GM21360 (cell line): ENCODE data around the gene AKR1B15.

Experiments used
- ATAC-seq: cut with Tn5 transposase; IDR thresholded peaks from one replicate; pipeline ENCODE4 v1.9.1; 2021; ENCODE audit warnings: mild to moderate bottlenecking, moderate library complexity; ENCODE audit not compliant: unreplicated experiment

Gene AKR1B15

DNA sequence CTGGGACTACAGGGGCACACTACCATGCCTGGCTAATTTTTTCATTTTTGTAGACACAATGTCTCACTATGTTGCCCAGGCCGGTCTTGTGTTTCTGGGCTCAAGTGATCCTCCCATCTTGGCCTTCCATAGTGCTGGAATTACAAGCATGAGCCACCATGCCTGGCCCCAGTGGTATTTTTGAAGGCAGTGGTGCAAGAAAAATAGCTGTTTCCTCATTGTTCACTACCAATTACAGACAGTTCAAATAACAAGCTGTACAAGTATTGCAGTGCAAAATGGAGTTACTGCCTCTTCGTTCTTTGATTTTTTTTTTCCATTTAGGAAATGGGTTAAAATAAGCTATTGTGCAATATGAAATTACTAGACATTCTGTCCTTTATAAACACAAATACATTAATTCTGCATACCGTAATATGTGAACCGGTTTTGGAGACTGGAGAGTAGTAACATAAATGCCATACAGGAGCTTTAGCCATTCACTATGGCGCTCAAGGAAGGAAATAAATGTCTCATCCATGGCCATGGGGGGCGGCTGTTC, 62.8 kb downstream of the AKR1B15 start:
- no peak for ATAC-seq

DNA sequence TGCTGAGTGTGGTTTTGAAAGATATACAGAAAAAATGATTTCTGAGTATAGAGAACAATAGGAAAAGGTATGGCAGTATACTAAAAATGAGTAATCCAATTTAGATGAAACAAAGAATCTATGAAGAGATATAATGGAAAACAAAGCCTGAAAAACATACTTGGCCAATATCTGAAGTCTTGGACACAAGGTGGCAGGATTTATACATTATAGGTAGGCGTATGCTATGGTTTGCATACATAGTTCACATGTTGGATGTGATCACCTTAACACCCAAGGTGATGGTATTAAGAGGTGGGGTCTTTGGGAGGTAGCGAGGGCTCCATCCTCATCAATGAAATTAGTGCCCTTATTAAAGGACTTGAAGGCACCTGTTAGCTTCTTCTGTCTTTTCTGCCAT, 63.3 kb downstream of the AKR1B15 start:
- no peak for ATAC-seq

DNA sequence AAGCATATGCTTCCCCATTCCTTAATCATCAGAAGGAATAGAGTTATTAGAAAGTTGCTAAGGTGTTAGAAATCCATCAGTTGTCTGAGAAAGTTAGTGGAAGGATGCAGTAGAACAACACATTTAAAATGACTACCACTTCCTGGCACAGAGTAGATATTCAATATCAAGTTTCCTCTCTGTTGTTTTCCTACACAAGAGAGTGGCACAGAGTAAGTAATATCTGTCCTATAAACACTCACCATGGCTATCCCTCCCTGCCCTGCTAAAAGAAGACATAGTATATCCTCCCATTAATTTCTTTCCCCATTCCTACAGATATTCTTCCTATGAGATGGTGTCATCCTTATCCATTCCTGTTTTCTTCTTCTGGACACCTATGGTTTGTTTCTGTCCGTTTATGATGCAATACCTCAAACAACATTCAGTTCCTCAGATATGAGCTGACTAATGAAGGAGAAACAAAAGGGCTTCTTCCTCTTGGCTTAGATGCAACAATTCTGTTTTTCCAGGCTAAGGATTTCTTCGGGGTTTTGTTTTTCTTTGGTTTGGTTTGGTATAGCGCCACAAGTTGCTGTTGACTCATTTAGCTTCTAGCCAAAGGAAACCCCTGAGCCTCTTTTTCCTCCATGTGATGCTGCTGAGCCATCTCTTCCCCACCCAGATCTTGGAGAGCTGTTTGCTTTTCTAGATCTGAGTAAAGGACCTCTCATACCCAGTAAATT, 64.9 kb downstream of the AKR1B15 start:
- ATAC-seq, result no peak

DNA sequence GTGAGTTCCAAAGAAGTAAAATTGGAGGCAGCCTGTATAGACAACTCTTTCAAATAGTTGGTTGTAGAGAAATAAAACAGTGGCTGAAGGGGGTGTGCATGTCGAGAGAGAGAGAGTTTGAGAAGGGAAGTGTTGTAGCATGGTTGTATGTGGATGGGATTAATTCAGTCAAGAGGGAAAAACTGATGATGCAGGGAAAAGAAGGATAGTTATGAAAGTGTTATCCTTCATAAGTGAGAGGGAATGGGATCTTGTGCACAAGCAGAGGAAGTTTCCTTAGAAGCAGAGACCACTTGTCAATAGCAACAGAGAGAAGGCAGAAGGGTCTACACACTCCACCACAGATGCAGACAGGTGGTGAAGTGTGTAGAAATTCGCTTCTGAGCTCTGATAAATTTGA, 67.7 kb downstream of the AKR1B15 start:
- no peak for ATAC-seq

DNA sequence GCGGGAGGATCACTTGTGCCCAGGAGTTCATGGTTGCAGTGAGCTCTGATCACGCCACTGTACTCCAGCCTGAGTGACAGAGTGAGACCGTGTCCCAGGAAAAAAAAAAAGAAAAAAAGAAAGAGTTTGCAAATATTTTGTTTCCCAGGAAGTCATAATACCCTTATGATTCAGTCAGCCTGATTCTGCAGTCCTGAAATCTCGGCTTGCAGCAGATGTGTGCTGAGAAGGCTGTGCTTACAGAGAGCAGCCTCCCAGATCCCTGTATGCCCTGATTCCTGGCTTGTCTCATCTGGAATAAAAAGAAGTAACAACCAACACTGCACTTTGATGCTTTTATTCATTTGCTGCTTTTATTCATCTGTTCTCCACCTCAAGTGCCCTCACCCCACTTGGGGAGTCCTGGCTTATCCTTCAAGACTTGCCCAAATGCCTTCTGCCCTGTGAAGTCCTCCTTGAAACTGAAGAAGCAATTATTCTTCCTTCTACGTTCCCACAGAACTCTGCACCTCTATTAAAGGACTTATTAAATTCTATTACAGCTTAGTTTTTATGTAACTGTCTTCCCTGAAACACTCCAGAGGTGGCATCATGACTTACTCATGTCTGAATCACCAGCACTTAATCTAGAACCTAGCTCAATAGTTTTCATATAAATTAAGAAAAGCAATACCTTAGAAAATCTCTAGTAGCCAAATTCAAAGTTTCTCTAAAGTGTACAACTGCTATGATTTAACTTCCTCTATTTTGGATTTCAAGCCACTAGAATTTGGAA, 70.0 kb downstream of the AKR1B15 start:
- ATAC-seq, result no peak

DNA sequence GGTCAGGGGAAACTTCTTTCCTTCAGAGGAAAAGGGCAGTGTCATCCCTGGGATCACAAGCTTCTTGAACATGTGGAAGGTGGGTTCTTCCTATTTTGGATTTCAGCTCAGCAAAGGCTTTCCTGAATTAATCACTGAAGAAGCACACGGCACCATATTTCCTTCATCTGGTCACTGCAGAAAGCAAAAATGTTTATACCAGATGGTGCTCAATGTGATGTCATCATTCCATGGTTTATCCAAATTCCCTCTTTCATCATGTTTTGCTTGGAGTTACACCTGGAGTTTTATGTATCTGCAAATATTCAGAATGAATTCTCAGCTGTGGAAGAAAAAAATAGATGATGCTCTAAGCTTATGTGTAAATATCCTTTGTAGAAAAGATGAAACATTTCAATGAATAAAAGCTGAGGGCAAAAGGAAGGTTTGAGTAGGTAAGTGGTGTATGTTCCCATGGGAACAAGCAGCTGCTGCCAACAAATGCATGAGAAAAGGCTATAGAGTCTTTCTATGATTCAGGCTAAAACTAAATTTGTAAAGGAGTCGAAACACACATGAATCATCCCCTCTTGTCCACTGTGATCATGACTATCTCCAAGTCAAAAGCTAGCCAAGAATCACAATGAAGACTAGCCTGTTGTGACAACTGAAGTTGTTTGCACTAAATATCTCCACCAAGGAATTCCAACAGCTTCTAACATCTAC, 70.9 kb downstream of the AKR1B15 start:
- ATAC-seq, result no peak

DNA sequence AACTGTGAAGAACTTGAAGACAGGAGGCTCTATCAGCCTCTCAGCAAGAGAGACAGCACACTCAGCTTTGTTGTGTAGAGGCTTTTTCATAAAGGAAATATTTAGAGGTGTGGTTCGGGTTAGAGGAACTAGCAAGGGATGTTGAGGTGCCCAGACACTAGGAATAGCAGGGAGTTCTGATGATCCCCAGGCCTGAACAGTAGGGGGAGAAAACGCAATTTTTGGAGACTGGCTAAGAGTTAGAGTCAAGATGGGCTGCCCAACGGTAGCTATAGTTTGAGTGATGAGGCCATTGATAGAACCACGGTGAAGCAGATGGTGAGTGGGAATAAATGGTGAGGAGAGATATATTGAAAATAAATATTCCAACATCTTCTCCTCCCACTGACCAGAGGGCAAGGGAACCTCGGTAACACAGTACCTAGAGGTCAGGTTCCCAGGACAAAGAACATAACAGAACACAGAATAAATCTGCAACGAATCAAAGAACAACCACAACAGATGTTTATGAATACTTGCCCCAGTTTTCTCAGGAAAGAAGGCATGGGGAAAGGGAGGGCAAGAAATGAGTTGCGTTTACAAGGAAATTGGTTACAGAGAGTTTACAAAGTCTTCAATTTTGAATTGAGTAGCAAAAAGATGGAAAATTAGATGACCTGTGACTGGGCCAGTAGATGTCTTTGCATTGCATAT, 73.5 kb downstream of the AKR1B15 start:
- ATAC-seq, result no peak

DNA sequence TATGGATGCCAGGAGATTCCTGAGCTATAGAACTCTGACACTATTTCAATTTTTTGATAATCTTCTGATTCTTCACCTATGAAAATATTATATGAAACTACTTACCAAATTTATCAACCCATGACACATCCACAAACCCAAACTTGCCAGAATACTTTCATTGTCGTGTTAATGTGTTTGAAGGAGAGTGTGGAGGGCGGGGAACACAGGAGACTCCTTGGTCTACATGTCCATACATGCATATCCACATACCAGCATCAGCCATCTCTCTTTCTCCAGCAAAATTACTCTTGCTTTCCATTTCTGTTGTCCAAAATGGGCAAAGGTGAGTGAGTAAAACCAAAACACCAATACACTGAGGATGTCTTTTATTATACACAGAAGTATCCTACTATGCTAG, 74.3 kb downstream of the AKR1B15 start:
- no peak for ATAC-seq

DNA sequence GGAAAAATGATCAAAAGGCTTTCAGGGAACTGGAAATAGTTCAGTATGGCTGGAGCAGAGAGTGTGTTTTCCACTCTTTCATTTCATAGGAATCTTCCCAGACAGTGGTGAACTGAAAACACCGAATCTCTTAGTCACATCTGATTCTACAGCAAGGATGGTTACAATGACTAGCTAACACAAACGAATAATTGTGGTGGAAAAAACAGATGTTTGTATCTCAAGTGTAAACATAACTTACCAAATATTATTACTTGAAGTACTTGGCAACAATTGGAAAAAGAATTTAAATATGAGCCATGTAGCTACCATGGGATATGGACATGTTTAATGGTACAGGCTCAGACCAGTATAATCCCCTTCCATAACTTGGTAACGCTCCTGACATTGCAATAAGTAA, 76.6 kb downstream of the AKR1B15 start:
- ATAC-seq, result no peak

DNA sequence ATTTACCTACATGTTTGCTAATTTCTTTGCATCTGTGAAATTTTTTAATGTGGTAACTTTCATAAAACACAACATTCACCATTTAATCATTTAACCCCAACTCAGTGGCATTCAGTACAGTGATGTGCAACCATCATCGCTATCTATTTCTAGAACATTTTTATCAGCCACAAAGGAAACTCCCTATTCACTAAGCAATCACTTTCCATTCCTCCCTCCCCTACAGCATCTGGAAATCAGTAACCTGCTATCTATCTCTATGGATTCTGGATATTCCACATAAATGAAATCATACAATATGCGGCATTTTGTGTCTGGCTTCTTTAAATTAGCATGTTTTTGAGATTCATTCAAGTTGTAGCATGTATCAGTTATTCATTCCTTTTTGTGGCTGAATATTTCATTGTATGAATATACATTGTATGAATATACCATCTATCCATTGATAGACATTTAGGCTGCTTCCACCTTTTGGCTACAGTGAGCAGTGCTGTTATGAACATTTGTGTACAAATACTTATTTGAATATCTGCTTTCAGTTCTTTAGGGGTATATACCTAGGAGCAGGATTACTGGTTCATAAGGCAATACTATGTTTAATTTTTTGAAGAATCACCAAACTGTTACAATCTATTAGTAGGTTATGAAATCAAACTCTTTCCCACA, 78.3 kb downstream of the AKR1B15 start:
- ATAC-seq, result no peak

DNA sequence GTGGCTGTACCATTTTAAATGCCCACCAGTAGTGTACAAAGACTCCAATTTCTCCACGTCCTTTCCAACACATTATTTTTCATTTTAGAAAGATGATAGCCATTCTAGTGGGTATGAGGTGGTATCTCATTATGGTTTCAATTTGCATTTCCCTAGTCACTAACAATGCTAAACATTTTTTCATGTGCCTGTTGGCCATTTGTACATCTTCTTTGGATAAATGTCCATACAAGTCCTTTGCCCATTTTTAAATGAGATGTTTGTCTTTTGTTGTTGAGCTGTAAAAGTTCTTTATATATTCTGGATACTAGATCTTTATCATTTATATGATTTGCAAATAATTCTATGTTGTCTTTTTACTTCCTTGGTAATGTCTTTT, 78.9 kb downstream of the AKR1B15 start:
- no peak for ATAC-seq

DNA sequence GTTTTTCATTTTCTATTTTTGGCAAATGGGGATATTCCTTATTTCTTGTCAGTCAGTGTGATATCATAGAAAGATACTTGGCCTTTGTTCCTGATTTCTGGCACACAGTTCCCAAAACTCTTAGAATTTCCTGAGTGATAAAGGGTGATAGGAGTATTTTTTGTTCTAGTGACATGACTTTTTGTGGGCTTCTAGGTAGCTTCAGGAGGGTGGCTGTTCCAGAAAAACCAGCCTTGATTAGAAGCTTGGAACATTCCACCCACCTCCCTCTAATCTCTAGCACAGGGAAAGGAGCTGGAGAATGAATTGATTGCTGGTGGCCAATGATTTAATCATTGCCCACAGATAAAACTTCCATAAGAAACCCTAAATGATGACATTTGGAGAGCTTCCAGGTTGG, 80.5 kb downstream of the AKR1B15 start:
- no peak for ATAC-seq
